Measurements from ENCODE around the gene PTPRN2.

The PTPRN2 gene

GRCh38 chr7:157688533-157689268 lies 898.9 kb downstream of the PTPRN2 start:
- no peak for DNase-seq

- DNase-seq = no peak
Measured at GRCh38 chr7:157687845-157688532, 899.6 kb downstream of the PTPRN2 start.

DNA sequence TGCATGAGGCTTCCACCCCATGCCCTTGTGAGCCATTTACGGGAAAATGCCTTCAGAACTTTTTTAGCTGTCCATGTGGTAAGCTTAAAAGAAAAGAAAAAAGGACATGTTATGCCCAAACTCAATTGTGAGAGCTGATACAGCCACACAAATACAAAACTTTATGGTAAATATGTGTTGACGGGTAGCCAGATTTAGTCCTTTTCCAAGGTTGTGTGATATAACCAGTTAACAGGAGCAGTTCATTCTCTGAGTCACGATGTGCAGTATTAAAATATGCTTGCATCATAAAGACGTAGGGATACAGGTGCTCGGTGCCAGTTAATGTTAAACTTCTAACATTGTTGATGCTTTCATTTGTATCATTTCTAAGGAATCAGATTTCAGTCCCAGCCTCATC lies 900.5 kb downstream of the PTPRN2 start:
- no peak for DNase-seq

GRCh38 chr7:157686285-157686894 lies 901.2 kb downstream of the PTPRN2 start:
- no peak for DNase-seq

DNA sequence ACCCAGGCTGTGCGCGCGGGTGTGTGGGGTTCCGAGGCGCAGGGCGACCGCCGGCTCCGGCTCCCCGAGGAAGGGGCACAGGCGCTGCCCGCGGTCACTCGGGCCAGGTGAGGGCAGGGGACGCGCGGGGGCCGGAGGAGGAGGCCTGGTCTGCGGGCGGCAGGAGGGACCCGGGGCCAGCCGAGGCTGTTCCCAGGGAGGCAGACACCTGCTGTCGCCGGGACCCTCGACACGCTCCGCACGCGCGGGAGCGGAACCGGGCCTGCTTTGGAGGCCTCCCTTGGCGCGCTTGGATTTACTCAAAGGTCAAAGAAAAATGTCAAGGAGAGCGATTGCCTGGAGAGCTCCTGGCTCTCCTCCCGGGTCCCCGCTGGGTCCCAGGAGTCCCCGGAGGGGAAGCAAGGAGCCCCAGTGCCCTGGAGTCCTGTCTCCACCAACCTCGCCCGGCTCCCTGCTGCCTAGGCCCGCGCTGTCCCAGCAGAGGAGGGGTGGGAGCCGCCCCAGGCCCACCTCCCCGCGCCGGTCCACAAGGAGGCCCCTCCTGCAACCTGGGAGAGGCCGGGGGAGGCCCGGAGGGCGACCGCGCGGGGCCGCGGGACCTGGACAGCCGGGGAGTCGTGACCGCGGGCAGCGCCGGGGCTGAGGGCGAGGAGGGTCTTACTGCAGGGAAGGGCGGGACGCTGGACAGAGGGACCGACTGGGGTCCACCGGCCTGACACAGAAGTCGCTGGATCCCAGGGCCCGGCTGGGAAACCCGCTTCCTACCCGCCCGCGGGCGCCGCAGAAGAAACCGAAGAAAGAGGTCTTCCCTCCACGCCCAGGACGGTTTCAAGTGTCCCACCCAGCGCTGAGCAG lies 902.0 kb downstream of the PTPRN2 start:
- no peak for DNase-seq

DNA sequence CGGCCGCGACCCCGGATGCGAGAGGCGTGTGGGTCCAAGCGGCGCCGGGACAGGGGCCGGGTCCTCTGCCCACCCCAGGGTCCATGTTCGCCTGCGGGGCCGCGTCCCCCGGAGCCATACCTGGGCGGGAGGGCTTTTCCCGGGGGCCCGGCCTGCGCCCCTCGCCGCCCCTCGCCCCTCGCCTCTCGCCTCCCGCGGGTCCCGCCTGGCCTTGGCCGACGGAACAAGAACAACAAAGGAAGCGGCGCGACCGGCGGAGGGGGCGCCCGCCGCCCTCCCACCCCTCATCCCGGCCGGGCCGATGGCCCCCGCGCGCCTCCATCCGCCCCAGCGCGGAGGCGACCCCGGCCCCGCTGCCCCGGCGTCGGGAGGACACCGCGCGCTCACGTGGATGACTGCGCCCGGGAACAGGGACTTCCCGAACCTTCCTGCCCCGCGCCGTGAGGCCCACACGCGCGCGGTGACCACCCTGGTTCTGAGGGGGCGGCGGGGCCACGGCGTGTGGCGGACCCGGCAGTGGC lies 902.7 kb downstream of the PTPRN2 start:
- DNase-seq = no peak

- DNase-seq = no peak
Measured at GRCh38 chr7:157684157-157684908, 903.3 kb downstream of the PTPRN2 start.

DNA sequence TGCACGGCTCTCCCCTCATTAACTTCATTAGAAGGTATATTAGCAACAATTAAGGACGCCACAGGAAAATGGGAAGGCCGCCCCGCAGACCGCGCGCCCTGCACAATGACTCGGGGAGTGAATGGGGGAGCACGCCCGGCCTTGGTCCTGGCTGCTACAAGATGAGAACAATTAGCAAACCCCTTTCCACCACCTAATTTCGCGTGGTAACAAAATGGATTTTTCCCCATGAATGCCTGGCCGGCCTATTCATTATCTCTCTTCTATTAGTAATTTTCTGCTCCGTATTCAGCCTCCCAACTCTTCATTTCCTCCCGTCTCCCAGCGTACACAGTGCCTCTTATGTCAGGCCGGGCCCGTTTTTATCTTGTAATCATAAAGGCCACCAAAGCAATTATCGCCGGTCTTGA lies 903.9 kb downstream of the PTPRN2 start:
- DNase-seq = no peak

DNA sequence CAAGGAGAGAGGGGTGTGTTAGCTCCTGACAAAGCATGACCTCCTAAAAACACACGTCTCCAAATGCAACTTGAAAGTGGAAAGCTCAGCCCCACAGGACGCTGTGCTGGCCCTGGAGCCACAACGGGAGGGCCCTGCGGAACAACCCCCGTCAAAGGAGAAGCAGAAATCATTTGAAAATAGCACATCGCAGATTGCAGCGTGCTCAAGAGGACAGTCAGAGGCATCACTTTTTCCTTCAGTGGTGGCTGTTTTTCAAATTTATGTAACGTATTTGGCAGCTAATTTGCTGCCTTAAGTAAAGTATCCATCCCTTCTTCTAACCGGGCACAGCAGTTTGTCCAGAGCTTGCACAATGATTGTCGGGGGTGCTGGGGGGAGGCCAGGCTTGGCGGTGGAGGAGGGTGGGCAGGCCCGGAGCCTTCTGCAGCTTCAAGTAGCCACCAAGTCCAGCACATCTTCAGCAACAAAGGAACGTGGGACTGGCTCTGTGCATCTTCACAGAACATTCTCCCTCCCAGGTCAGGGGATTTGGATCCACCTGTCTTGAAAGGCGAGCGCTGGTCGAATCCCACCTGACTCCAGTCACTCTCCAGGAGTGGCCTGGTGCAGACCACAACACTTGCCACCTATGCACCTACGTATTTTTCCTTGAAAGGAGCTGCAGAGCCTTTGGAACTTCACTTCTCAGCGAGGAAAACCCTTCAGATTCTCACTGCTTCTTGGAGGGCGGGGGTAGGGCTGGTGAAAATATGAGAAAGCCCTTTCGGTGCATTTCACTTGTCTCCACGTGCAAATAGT lies 904.5 kb downstream of the PTPRN2 start:
- DNase-seq = no peak

- no peak for DNase-seq
Measured at GRCh38 chr7:157682064-157682945, 905.3 kb downstream of the PTPRN2 start.

DNA sequence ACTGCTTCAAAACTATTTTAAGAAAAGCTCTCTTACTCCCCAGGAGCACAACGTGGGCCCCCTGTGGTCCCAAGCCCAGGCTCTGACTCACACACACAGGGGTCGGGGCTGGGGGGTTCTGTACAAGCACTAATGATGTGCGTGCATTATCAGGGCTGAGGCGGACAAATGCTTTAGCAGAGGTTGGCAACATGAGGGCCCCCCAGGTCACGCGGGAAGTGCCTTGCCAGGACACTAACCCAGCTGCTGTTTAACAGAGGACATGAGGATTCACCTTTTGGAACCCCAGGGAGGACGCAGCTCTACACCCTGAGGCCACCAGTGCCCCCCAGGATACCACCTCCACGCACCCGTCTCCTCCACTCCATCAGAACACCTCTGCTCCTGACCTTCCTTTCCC lies 908.0 kb downstream of the PTPRN2 start:
- DNase-seq = no peak

DNA sequence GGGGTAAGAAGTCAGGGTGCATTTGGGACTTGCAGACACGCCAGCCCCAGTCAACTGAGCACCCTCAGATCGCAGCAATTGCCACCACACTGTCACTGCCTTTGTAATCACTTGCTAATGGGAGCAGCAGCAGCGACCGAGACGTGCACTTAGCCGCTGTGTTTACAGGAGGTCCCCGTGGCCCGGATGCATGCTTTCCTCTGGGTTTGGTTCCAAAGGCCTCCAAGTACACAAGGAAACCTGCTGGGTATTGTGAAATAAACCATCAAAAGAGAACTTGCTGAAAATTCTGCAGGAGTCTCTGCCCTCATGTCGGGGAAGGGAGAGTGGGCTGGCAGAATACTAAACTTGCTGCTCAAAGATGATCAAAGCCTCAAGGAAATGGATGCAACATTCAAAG lies 909.1 kb downstream of the PTPRN2 start:
- DNase-seq = no peak

GRCh38 chr7:157676456-157677255 lies 911.0 kb downstream of the PTPRN2 start:
- DNase-seq = peak; percentile 35

GRCh38 chr7:157676001-157676400 lies 911.6 kb downstream of the PTPRN2 start:
- peak; percentile 37 for DNase-seq

- DNase-seq = peak; percentile 16
Measured at GRCh38 chr7:157675427-157675927, 912.1 kb downstream of the PTPRN2 start.

GRCh38 chr7:157674715-157675426 lies 912.8 kb downstream of the PTPRN2 start:
- DNase-seq = peak; percentile 21

- DNase-seq = peak; percentile 32
Measured at GRCh38 chr7:157674027-157674714, 913.5 kb downstream of the PTPRN2 start.

DNA sequence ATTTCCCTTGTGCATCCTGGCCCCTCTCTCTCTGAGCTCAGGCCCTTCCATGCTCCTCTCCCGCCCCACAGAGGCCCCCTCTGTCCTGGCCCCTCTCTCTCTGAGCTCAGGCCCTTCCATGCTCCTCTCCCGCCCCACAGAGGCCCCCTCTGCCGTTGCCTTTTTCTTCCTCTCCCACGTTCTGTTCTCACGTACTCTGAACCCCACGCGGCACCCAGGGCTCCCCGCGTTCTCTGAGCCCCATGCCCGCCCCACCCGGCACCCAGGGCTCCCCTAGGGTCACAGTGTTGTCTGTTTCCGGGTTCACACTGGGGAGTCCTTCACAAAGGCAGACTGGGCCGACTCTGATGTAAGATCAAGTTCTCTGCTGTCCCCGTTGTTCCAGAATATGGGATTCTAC lies 914.0 kb downstream of the PTPRN2 start:
- peak; percentile 29 for DNase-seq
